ENCODE measurements around the gene ZNF358.

The ZNF358 gene

DNA sequence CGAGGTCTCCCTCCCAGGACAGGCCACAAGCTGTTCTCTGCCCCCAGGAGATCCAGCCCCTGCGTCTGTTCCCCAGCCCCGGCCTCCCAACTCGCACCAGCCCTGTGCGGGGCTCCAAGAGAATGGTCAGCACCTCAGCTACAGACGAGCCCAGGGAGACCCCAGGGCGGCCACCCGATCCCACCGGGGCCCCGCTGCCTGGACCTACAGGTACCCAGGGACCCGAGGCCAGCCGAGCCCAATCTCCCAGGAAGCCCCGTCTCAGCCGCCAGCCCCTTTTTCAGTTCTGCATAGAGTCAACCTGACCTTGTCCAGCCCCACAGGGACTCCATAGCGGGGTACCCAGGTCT, 25.5 kb downstream of the ZNF358 start:
- no peaks in the 10 kb centered on the region for H3K27me3 ChIP-seq (ENCODE audit: control insufficient read depth in 1 of 2, insufficient read depth in 2 of 2, low read length in 2 of 2)
- H3K4me3 ChIP-seq (ENCODE audit: low read length in 2 of 2) = no peak overlapping the region
- H3K27ac ChIP-seq (ENCODE audit: low read length) = no peak overlapping the region
- H3K9ac ChIP-seq (ENCODE audit: low read length in 2 of 2) = no peak overlapping the region
- peaks cover 2% of the 10 kb centered on the region for H3K4me1 ChIP-seq (ENCODE audit: control insufficient read depth, insufficient read depth, low read length)
- no peaks in the 10 kb centered on the region for H3K9me3 ChIP-seq (ENCODE audit: control insufficient read depth in 2 of 2, low read length in 2 of 2)
- peaks cover 24 to 39% of the 10 kb centered on the region in 2 donors for H3K36me3 ChIP-seq (ENCODE audit: control insufficient read depth in 2 of 2, insufficient read depth in 2 of 2, low read length in 2 of 2)

DNA sequence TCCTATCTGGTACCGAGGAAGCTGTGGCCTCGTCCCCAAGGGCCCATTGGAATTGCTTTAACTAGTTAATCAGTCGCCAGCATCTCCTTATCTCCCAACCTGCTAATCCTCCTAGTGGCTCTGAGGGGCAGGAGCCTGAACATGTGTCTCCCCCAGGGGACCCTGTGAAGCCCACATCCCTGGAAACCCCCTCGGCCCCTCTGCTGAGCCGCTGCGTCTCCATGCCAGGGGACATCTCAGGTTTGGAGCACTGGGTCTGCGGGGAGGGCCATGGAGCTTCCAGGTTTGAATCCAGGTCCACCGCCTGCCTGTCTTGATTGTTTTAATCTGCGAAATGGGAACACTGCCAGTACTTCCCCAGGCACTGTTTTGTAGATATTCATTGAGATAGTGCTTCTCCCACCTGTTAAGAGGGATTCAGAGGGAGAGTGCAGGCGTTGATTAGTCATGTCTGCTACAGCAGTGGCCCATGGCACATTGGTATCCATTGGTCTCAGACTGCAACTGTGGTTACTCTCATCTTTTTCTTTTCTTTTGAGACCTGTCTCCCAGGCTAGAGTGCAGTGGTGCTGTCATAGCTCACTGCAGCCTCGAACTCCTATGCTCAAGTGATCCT, 26.0 kb downstream of the ZNF358 start:
- Histone ChIP-seq H3K4me1 (ENCODE audit: control insufficient read depth, insufficient read depth, low read length) (no peaks in the 10 kb centered on the region), H3K27ac (ENCODE audit: low read length) (no peak overlapping the region), H3K9ac (ENCODE audit: low read length in 2 of 2) (no peak overlapping the region), H3K9me3 (ENCODE audit: control insufficient read depth in 2 of 2, low read length in 2 of 2) (no peaks in the 10 kb centered on the region), H3K36me3 (ENCODE audit: control insufficient read depth in 2 of 2, insufficient read depth in 2 of 2, low read length in 2 of 2) (peaks cover 24 to 39% of the 10 kb centered on the region in 2 donors), H3K27me3 (ENCODE audit: control insufficient read depth in 1 of 2, insufficient read depth in 2 of 2, low read length in 2 of 2) (no peaks in the 10 kb centered on the region), H3K4me3 (ENCODE audit: low read length in 2 of 2) (no peak overlapping the region)

GRCh38 chr19:7542556-7543348, 26.8 kb downstream of the ZNF358 start:
- Histone ChIP-seq H3K27ac (ENCODE audit: low read length) (no peak overlapping the region), H3K36me3 (ENCODE audit: control insufficient read depth in 2 of 2, insufficient read depth in 2 of 2, low read length in 2 of 2) (peaks cover 19 to 35% of the 10 kb centered on the region in 2 donors), H3K4me1 (ENCODE audit: control insufficient read depth, insufficient read depth, low read length) (no peaks in the 10 kb centered on the region), H3K27me3 (ENCODE audit: control insufficient read depth in 1 of 2, insufficient read depth in 2 of 2, low read length in 2 of 2) (no peaks in the 10 kb centered on the region), H3K9ac (ENCODE audit: low read length in 2 of 2) (no peak overlapping the region), H3K9me3 (ENCODE audit: control insufficient read depth in 2 of 2, low read length in 2 of 2) (no peaks in the 10 kb centered on the region), H3K4me3 (ENCODE audit: low read length in 2 of 2) (no peak overlapping the region)

GRCh38 chr19:7544626-7545025, 28.7 kb downstream of the ZNF358 start:
- no peak overlapping the region for H3K27ac ChIP-seq (ENCODE audit: low read length)

GRCh38 chr19:7545300-7545699, 29.4 kb downstream of the ZNF358 start:
- Histone ChIP-seq H3K4me1 (ENCODE audit: control insufficient read depth, insufficient read depth, low read length) (no peaks in the 10 kb centered on the region), H3K27ac (ENCODE audit: low read length) (no peak overlapping the region), H3K36me3 (ENCODE audit: control insufficient read depth in 2 of 2, insufficient read depth in 2 of 2, low read length in 2 of 2) (peaks cover 19 to 31% of the 10 kb centered on the region in 2 donors), H3K9ac (ENCODE audit: low read length in 2 of 2) (no peak overlapping the region), H3K27me3 (ENCODE audit: control insufficient read depth in 1 of 2, insufficient read depth in 2 of 2, low read length in 2 of 2) (no peaks in the 10 kb centered on the region), H3K4me3 (ENCODE audit: low read length in 2 of 2) (no peak overlapping the region), H3K9me3 (ENCODE audit: control insufficient read depth in 2 of 2, low read length in 2 of 2) (no peaks in the 10 kb centered on the region)

More at GRCh38 chr19:7544626-7545025, 28.7 kb downstream of the ZNF358 start:
- H3K4me3 ChIP-seq (ENCODE audit: low read length in 2 of 2) = no peak overlapping the region
- H3K27me3 ChIP-seq (ENCODE audit: control insufficient read depth in 1 of 2, insufficient read depth in 2 of 2, low read length in 2 of 2) = no peaks in the 10 kb centered on the region
- no peak overlapping the region for H3K9ac ChIP-seq (ENCODE audit: low read length in 2 of 2)
- peaks cover 13 to 30% of the 10 kb centered on the region in 2 donors for H3K36me3 ChIP-seq (ENCODE audit: control insufficient read depth in 2 of 2, insufficient read depth in 2 of 2, low read length in 2 of 2)
- no peaks in the 10 kb centered on the region for H3K9me3 ChIP-seq (ENCODE audit: control insufficient read depth in 2 of 2, low read length in 2 of 2)
- H3K4me1 ChIP-seq (ENCODE audit: control insufficient read depth, insufficient read depth, low read length) = no peaks in the 10 kb centered on the region

- Histone ChIP-seq H3K27ac (ENCODE audit: low read length) (no peak overlapping the region), H3K4me1 (ENCODE audit: control insufficient read depth, insufficient read depth, low read length) (peaks cover 3% of the 10 kb centered on the region), H3K9ac (ENCODE audit: low read length in 2 of 2) (no peak overlapping the region), H3K36me3 (ENCODE audit: control insufficient read depth in 2 of 2, insufficient read depth in 2 of 2, low read length in 2 of 2) (peaks cover 22 to 32% of the 10 kb centered on the region in 2 donors), H3K27me3 (ENCODE audit: control insufficient read depth in 1 of 2, insufficient read depth in 2 of 2, low read length in 2 of 2) (no peaks in the 10 kb centered on the region), H3K9me3 (ENCODE audit: control insufficient read depth in 2 of 2, low read length in 2 of 2) (no peaks in the 10 kb centered on the region), H3K4me3 (ENCODE audit: low read length in 2 of 2) (no peak overlapping the region)
Measured at GRCh38 chr19:7545904-7546303, 30.0 kb downstream of the ZNF358 start.

DNA sequence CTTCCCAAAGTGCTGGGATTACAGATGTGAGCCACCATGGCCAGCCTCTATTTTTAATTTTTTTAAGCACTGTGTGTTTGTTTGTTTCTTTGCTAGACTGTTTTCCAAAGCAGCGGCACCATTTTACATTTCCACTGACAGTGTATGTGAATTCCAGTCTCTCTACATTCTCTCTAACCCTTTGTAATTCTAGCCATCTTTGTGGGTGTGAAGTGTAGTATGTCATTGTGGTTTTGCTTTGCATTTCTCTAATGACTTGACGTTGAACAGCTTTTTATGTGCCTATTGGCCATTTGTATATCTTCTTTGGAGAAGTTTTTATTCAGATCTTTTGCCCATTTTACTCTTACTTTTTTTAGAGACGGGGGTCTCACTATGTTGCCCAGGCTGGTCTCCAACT, 31.3 kb downstream of the ZNF358 start:
- no peak overlapping the region for H3K4me3 ChIP-seq (ENCODE audit: low read length in 2 of 2)
- H3K27ac ChIP-seq (ENCODE audit: low read length) = no peak overlapping the region
- H3K9me3 ChIP-seq (ENCODE audit: control insufficient read depth in 2 of 2, low read length in 2 of 2) = no peaks in the 10 kb centered on the region
- peaks cover 8% of the 10 kb centered on the region for H3K4me1 ChIP-seq (ENCODE audit: control insufficient read depth, insufficient read depth, low read length)
- peaks cover 16 to 26% of the 10 kb centered on the region in 2 donors for H3K36me3 ChIP-seq (ENCODE audit: control insufficient read depth in 2 of 2, insufficient read depth in 2 of 2, low read length in 2 of 2)
- no peaks in the 10 kb centered on the region for H3K27me3 ChIP-seq (ENCODE audit: control insufficient read depth in 1 of 2, insufficient read depth in 2 of 2, low read length in 2 of 2)
- no peak overlapping the region for H3K9ac ChIP-seq (ENCODE audit: low read length in 2 of 2)

- Histone ChIP-seq H3K4me3 (ENCODE audit: low read length in 2 of 2) (no peak overlapping the region), H3K4me1 (ENCODE audit: control insufficient read depth, insufficient read depth, low read length) (peaks cover 8% of the 10 kb centered on the region), H3K9me3 (ENCODE audit: control insufficient read depth in 2 of 2, low read length in 2 of 2) (no peaks in the 10 kb centered on the region), H3K27me3 (ENCODE audit: control insufficient read depth in 1 of 2, insufficient read depth in 2 of 2, low read length in 2 of 2) (no peaks in the 10 kb centered on the region), H3K36me3 (ENCODE audit: control insufficient read depth in 2 of 2, insufficient read depth in 2 of 2, low read length in 2 of 2) (peaks cover 13 to 15% of the 10 kb centered on the region in 2 donors), H3K27ac (ENCODE audit: low read length) (no peak overlapping the region), H3K9ac (ENCODE audit: low read length in 2 of 2) (no peak overlapping the region)
Measured at GRCh38 chr19:7549429-7550148, 33.7 kb downstream of the ZNF358 start.

- Histone ChIP-seq H3K36me3 (ENCODE audit: control insufficient read depth in 2 of 2, insufficient read depth in 2 of 2, low read length in 2 of 2) (peaks cover 13 to 18% of the 10 kb centered on the region in 2 donors), H3K9ac (ENCODE audit: low read length in 2 of 2) (no peak overlapping the region), H3K27me3 (ENCODE audit: control insufficient read depth in 1 of 2, insufficient read depth in 2 of 2, low read length in 2 of 2) (no peaks in the 10 kb centered on the region), H3K27ac (ENCODE audit: low read length) (no peak overlapping the region), H3K4me3 (ENCODE audit: low read length in 2 of 2) (no peak overlapping the region), H3K9me3 (ENCODE audit: control insufficient read depth in 2 of 2, low read length in 2 of 2) (no peaks in the 10 kb centered on the region), H3K4me1 (ENCODE audit: control insufficient read depth, insufficient read depth, low read length) (peaks cover 8% of the 10 kb centered on the region)
Measured at GRCh38 chr19:7550169-7550770, 34.4 kb downstream of the ZNF358 start.

- H3K36me3 ChIP-seq (ENCODE audit: control insufficient read depth in 2 of 2, insufficient read depth in 2 of 2, low read length in 2 of 2) = peaks cover 13 to 19% of the 10 kb centered on the region in 2 donors
- H3K27me3 ChIP-seq (ENCODE audit: control insufficient read depth in 1 of 2, insufficient read depth in 2 of 2, low read length in 2 of 2) = no peaks in the 10 kb centered on the region
- H3K27ac ChIP-seq (ENCODE audit: low read length) = no peak overlapping the region
- peaks cover 8% of the 10 kb centered on the region for H3K4me1 ChIP-seq (ENCODE audit: control insufficient read depth, insufficient read depth, low read length)
- no peaks in the 10 kb centered on the region for H3K9me3 ChIP-seq (ENCODE audit: control insufficient read depth in 2 of 2, low read length in 2 of 2)
- no peak overlapping the region for H3K9ac ChIP-seq (ENCODE audit: low read length in 2 of 2)
- H3K4me3 ChIP-seq (ENCODE audit: low read length in 2 of 2) = peak overlapping the region in 1 of 2 donors; percentile 52
Measured at GRCh38 chr19:7550987-7551761, 35.3 kb downstream of the ZNF358 start.
